Limb (tissue), 2 donors: ENCODE data around the gene SRSF12.

Source experiments
- DNase-seq, 2 donors: peaks; one replicate each; pipeline ENCODE4 v3.0.0-alpha.2; 2016; ENCODE audit errors: extremely low spot score in 2 of 2

SRSF12 gene

DNA sequence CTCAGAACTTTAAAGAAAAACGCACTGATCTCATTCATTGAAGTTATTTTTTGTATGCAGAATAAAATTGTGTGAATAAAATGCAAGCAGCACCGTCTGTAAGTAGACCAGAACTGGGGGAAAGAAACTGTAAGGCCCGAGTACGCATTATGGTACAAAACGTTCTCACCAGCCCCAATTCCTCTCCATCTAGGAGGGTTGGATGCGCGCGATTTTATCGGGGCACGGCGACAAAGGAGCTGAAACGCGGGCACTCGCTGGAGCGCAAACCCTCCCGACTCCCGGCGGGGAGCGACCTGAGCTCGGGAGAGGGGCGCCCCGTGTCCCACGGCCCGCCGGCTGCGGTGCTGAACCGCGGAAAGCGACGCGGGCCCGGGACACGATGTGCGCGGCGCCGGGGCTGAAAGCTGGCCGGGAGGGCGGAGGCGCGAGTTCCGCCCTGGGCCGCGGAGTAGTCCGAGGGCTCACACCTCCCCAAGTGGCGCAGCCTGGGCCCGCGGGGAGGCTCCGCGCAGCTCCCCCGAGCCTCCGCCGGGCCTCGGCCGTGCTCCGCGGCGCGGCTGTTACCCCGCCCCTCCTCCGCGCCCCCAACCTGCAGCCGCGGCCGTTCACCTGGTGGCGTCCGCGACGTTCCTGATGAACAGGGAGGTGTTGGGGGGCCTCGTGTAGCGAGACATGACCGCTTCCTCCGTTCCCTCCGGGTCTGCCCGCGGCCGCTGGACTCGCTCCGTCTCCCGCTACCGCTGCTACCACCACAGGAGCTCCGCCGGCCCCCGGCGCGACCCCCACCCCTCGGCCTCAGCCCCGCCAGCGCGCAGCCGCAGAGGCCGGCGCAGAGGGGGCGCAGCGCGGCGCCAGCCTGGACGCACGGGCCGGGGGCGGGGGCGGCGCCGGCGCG is at the start of gene SRSF12:
Gene SRSF12 (minus strand): TSS at position 861 of the 898 bp plus-strand sequence. CDS start 184 bp downstream, at position 677.
- peak; percentile 33 to 84 for DNase-seq

DNA sequence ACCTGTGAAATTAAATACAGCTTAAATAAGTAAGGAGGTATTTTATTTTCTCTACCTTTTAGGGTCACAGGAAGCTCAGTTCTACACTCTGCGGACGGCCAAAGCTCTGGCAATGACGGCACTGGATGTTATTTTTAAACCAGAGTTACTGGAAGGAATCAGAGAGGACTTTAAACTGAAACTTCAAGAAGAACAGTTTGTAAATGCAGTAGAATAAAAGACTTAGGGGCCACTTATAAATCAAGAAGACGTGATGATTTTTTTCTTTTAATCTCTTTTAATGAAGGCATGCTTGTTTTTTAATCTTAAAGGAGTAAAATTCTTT is 44.1 kb upstream of the SRSF12 start:
- peak in 1 of 2 donors; percentile 41 for DNase-seq

DNA sequence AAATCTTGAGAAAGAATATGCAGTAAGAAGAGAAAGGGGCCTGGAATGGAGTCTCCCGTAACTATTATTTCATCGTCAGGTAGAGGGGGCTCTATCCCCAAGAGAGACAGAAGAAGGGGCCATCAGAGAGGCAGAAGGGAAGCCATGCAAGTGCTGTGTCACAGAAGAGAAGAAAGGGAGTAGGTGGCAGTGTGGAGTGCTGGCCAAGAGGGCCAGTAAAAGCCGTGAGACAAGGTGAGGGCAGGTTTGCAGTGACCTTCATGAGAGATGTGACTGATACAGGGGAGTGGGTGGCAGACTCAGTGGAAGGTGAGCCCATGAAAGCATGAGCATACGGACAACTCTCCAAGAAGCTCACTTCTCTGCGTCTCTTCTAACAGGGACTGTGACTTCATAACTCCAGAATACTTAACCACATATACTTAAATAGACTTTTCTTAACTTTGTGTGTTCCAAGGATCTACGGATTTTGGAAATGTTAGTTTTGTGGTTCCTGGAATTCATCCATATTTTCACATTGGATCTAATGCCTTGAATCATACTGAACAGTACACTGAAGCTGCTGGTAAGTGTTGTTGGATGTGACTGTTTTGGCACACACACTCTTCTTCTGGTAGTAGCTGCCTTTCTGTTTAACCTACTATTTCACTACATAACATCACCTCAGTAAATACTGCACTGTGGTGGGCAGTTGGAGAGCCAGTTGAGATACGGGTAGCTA is 43.6 kb upstream of the SRSF12 start:
- peak in 1 of 2 donors; percentile 32 for DNase-seq

DNA sequence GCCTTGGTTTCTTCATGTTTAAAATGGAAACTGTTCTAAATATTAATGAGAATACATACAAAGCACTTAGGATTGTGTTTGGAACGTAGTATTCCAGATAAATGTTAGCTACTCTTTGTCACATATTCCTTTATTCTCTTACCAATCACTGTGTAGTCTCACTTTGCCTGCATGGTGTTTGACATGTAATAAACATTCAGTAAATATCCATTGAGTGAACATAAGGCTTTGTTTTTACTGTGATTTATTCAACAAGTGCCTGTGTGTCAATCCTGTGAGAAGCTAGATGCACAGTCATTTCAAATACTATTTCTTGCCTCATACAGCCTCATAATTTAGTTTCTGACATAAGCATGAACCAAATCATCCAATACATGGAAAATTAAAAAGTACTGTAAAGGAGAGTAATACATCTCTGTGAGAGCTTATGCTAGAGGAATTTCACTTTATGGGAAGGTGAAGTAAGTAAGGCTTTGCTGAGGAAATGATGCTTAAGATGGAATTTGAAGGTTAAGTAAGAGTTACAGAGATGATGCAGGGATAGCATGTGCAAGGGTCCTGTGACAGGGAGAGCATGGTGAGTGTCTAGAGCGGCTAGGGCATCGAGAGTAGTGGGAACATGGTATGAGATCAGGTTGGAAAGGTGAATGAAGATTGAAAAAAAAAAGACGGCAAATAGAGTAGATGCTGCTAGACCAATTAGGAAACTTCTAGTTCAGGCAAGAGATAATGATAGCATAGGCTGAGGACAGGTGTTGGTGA is 42.6 kb upstream of the SRSF12 start:
- DNase-seq: no peak

DNA sequence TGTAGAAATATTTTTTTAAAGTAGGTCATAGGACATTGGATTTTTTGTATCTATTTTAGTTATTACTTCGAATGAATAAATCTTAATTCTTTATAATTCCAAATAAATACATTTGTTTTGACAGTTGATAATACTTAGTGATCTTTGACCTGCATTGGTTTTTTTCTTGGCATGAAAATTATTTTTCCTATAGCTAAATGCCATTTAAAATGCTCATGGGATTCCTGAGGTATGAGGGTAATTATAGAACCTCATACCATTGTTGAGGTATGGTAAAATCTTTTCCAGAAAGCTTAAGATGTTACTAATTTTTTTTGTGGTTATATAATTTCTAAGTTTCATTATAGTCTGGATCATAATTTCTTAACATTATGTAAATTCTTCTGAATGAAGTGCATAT is 36.3 kb upstream of the SRSF12 start:
- DNase-seq: no peak

DNA sequence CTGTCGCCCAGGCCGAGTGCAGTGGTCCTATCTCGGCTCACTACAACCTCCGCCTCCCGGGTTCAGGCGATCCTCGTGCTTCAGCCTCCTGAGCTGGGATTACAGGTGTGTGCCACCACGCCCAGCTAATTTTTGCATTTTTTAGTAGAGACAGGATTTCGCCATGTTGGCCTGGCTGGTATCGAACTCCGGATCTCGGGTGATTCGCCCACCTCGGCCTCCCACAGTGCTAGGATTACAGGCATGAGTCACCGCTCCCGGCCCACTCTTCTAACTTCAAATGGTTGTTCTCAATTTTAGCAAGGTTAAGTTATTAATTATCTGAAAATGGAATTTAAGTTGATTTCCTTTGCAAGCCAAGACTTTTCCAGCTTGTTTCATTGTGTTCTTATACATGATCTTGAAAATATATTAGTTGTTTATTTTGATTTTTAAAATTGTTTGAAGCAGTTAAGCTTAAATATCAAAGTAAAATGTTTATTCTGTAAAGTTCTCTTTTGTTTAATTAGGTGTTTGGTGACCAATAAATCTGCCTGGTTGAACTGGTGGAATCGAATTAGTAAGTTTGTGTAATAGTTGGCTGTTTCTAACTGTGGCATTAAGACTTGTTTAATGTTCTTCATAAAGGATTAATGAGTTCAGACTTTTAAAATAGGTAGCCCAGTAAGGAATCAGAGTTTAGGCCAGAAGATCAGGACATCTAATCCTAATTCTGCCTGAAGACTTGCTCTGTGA is 30.3 kb upstream of the SRSF12 start:
- no peak for DNase-seq

DNA sequence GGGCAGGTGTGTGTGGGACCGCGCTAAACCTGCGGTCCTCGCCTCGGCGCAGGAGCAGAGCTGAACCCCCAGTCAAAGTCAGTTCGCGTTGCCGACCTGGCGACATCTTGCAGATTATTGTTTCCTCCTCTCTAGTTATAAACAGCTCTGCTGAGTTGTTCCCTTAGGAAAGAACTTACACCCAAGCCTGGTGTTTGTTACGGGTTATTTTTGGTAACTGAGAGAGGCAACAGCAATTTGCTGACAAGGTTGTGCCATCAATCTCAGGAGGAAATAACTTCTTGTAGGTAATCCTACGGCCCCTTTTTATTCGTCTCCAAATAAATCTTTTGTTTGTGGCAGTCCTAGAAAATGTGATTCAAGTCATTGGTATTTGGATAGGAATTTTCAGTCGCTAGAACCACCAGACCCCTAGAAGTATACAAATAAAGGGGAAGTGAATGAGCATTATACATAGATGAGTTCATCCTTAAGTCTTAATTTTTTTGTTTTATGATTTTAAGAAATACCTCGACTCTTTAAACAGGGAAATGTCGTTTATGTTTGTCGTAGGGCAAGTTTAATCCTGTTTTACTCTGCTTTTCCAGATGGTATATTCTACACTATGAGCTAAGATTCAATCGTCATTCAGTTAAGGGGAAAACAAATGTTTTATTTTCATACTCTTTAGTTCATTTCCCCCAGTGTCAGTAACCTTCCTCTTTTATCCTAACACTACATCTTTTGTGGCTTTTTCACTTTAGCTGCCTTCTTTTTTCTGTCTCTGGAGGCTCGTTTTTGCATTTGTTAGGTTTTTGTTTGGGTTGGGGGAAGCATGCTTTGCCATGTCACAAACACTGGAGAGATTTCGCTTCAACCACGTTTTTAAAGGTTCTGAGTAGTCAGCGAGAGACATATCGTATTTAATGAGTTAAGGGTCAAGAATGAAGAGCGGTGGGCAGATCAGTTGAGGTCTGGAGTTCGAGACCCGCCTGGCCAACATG is 29.1 kb upstream of the SRSF12 start:
- DNase-seq: peak in 1 of 2 donors; percentile 21

DNA sequence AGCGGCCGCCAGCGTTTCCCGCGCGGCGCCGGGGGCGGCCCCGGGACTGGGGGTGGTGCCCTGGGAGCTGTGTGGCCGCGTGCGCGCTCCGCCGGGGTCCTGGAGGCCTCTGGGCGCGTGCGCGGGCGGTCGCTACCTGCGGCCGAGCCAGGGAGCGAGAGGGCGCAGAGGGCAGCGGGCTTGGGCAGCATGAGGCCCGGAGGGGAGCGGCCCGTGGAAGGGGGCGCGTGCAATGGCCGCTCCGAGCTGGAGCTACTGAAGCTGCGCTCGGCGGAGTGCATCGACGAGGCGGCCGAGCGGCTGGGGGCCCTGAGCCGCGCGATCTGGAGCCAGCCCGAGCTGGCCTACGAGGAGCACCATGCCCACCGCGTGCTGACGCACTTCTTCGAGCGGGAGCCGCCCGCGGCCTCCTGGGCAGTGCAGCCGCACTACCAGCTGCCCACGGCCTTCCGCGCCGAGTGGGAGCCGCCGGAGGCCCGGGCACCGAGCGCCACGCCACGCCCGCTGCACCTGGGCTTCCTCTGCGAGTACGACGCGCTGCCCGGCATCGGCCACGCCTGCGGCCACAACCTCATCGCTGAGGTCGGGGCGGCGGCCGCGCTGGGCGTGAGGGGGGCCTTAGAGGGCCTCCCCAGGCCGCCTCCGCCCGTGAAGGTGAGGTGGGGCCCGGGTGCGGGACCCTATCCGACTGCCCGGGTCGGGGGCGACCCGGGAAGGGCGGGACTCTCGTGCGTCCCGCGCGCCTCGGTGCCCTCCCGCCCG is 28.3 kb upstream of the SRSF12 start, which contains the start of gene PM20D2:
Gene PM20D2 (plus strand): TSS at position 100 of the 762 bp plus-strand sequence. CDS start 90 bp downstream, at position 190.
- DNase-seq: peak in 1 of 2 donors; percentile 83

DNA sequence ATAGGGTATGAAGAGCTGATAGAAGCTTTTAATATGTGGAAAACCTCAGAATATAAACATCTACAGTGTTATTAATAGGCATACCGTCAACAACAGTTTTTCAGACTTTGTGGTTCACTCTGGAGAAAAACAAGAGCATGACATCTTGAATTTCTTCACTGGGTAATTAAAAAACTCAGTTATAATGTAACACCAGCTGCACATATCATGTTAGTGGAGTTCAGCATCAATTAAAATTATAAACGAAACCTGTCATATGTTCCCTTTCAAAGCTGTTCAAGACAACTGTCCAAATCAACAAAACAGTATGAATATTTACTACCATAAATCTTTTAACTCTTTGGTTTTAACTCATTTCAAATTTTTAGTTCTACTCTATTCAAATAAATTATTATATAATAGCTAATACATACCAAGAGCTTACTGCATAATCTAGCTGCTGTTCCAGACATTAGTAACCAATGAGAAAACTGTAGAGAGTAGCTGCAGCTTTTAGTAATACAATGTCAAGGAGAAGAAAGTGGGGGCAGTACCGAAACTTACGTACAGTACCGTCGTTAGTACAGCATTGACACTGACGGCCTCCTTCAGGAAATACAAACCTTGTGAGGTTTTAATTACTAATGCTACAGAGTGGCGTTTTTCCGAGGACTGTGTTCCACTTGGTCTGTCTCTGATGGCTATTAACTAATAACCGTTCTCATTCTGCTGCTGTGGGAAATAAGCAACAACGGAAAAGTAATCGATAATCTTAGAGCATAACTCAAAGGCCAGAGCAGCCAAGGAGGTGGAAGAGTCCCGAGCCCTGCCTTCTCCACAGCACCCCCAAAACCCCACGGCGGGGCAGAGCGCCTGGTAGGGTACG is 27.5 kb upstream of the SRSF12 start:
- DNase-seq: peak in 1 of 2 donors; percentile 56

DNA sequence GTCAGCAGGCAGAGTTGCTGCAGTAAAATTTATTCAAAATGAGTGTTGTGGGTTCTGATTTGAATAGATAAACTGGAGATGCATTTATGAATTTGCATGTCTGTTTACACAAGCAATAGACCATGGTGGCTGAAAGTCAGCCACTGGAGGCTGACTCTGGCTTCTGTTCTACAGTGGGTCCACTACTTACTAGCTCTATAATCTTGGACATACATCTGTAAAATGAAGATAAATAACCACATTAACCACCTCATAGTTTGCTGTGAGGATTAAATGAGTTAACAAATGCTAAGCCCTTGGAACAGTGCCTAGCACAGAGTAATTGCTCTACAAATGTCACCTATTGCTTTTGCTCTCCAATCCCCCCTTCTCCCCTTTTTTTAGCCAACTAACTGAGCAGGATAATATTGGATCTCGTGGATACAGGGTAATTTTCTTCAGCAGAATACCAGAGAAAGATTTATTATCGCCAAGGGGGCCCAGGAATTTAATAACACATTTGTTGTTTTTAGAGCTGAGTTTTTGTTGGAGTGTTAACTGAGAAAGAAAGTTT is 26.6 kb upstream of the SRSF12 start:
- DNase-seq: no peak

DNA sequence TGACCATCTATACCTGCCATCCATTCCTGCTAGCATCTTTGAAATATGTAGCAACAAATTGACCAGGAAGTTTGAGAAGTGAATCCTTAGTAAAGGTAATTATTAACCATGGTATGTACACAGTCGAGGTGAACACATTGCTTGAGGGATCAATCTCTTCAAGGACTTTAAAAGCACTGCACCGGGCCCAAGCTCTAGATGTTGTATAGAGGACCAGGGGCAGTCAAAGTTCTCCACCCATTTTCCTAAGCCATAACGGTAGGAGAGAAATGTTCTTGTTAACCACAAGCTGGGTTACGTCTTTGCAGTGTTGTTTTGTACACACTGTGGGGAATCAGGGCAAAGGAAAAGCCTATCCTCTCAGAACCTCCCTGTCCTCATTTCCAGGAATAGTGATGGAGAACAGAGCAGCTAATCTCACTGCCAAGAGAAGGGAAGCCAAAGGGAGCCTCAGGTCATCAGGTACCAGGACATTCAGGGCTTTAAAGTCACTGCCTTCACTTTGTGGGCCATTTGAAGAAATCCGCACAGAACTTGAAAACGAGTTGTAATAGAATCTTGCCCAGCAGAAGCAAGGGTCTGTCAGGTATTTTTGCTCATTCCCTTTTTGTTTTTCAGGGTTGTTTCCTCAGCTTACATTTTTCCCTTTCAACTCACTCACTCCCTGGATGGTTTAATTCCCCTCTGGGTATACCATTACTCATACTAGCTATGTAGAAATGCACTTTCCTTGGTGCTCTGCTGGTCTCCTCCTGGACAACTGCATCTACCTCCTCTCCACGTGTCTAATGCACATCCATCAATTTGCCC is 22.7 kb upstream of the SRSF12 start:
- DNase-seq: no peak

DNA sequence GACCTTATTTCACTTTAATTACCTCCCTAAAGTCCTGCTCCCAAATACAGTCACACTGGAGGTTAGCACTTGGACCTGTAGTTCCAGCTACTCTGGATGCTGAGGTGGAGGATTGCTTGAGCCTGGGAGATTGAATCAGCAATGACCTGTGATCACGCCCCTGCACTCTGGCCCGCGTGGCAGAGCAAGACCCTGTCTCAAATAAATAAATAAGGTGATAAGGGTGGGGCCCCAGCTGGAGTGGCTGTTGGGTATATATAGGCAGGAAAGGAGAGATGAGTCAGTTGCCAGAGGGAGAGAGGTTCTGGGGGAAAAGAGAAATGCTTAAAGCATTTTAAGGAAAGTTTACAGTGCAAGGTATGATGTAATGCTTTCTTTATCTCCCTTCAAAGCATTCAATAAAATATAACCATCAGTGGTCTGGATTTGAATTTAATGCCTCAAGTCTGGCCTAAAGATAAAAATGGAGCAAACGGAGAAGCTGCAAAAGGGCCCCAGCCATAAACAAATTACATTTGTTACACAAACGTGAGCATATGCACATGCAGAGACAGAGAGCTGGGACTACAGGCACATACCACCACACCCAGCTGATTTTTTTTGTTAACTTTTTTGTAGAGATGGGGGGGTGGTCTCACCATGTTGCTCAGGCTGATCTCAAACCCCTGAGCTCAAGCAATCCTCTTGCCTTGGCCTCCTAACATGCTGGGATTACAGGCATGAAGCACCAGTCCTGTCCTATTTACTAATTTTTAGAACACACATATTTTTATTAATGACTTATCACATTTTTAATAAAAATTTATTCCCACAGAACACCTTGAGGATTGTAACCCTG is 21.9 kb upstream of the SRSF12 start:
- DNase-seq: no peak

DNA sequence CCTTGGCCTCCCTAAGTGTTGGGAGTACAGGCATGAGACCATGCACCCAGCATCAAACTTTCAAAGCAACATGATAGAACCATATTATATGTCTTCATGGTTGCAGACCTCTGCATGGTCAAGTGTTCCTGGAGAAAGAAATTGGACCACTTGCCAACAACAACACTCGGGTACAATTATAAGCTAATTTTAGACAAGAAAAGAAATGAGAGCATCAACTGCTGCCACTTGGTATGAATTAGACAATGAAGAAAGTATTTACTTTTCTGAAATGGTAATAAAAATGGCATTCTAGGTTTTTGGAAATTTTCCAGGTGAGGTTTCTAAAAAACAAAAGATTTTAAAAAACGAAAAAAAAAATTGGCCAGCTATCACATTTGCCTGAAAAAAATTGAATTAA is 20.3 kb upstream of the SRSF12 start:
- DNase-seq: no peak

DNA sequence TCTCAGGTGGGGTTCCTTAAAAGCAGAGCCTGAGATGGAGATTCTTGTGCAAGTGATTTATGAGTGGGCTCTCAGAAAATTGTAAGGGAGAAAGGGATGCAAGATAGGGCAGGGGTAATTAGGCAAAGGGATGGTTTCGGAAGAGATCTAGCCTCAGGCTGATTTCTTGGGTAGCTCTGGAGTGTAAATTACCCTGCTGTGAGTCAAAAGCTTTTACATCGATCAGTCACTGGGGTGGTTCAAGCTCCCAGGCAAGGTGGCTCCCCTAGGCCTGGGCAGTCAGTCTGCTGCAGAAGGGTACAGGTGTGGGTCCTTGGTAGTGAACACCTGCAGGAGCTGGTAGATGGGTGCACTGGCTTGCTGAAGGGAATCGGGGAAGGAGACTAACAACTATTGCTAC is 16.9 kb upstream of the SRSF12 start:
- DNase-seq: no peak

DNA sequence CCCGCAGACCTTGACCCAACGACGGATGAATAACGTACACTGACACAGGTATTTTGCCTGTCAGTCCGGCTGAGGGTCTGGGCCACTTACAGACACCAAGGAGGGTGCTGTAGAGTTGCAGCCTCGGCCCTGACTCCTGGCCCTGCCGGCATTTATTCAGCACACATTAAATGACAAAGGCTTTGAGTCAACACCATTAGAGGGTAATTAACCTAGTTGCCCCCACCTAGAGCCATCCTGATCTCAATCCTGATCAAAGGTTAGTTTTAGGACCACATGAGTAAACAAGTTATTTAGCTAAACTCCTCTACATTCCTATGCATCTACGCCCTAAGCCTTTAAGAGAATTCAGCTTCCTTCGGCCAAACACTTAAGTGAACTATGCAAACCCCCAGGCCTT is 16.1 kb upstream of the SRSF12 start:
- no peak for DNase-seq

DNA sequence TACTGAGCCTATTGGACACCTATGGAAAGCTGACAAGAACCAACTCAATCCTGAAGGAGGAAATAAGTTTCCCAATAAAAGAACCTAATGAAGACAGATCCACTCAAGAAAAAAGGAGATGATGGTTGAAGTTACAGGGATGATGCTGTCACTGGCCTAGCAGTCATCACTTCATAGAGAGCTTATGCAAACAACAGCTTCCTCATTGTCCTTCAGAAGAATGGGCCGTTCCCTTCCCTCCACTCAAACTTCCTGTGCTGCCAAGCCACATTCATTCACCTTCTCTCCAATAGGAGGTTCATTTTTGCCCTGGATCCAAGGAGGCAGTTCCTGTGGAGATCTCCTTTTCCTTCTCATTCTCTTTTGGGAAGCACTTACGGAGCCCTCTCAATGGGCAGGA is 14.2 kb upstream of the SRSF12 start:
- no peak for DNase-seq
